Thyroid gland (tissue), 4 donors: ENCODE results near the gene ZNF561. TPM values are rescaled to one million over a fixed set of nuclear protein-coding genes. Genes with fewer than 3 reads are reported as not detected.

Experiments
- DNase-seq, 2 donors: peaks; one replicate each; pipeline ENCODE4 v3.0.0-alpha.2; 2019
- H3K27ac ChIP-seq, 3 donors: fragments of 200-600 bp; sonication (generic); 1 replicate in 2 of 3; 2 replicates in 1 of 3; pipeline ENCODE4 v1.5.1; 2016 to 2019; ENCODE audit warnings: mild to moderate bottlenecking in 1 of 3, moderate library complexity in 1 of 3
- H3K27me3 ChIP-seq: fragments of 200-600 bp; sonication (generic); one replicate; pipeline ENCODE4 v1.5.1; 2019
- H3K36me3 ChIP-seq, 2 donors: fragments of 200-600 bp; sonication (generic); one replicate each; pipeline ENCODE4 v1.5.1; 2016 to 2019
- H3K4me1 ChIP-seq, 2 donors: fragments of 200-600 bp; sonication (generic); one replicate each; pipeline ENCODE4 v1.5.1; 2017 to 2019
- H3K4me3 ChIP-seq, 3 donors: fragments of 200-600 bp; sonication (generic); replicated peaks in 1 of 3; 1 replicate in 2 of 3; 2 replicates in 1 of 3; pipeline ENCODE4 v1.5.1; 2016; ENCODE audit warnings: mild to moderate bottlenecking in 1 of 3
- H3K9me3 ChIP-seq: fragments of 200-600 bp; sonication (generic); one replicate; pipeline ENCODE4 v1.5.1; 2017
- POLR2A ChIP-seq, 2 donors: fragments of 450-650 bp; IDR thresholded peaks; one replicate each; pipeline ENCODE4 v1.6.1; 2017; ENCODE audit warnings: antibody characterized with exemption in 2 of 2, mild to moderate bottlenecking in 2 of 2, moderate library complexity in 1 of 2
- WGBS, 2 donors: methylation state at CpG; one replicate each; pipeline ENCODE4 v1.1.5; 2017; 5-methylcytosine and 5-hydroxymethylcytosine counted together
- intact Hi-C: fragments of 100-400 bp; cut with DNase I; formaldehyde crosslinking; loops from one replicate; pipeline ENCODE4 v1.15.1; 2023
- total RNA-seq, 4 donors: library from RNA; depleted of rRNA; stranded (reverse); fragments of >200 nt; gene quantifications; one replicate each; pipeline ENCODE4 v1.2.3, GENCODE V29; 2016
- TF ChIP-seq, protein P1 (sequence below), 6 experiments: fragments of 200-600 bp in 3 of 6; fragments of 450-650 bp in 3 of 6; sonication (generic) in 3 of 6; IDR thresholded peaks; one replicate each; pipeline ENCODE4 v1.5.1; 2016 to 2019; ENCODE audit warnings: antibody characterized with exemption in 6 of 6, mild to moderate bottlenecking in 2 of 6, inconsistent platforms in 1 of 6, moderate library complexity in 1 of 6

Gene ZNF561
- total RNA-seq, 4 donors from 2014 or later, result 35.3 to 40.7 (median 39.3) TPM

DNA sequence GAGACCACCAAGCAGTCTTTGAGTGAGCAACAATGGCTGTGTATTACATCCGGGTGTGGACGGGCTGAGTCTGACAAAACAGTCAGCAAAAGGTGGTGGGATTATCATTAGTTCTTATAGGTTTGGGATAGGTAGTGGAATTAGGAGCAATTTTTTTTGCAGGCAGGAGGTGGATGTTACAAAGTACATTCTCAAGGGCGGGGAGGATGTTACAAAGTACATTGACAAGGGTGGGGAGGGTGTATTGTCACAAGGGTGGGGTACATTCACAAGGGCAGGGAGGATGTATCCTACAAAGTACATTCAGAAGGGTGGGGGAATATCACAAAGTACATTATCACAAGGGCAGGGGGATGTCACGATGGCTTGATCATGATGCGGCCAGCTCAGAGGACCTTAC, 15.0 kb upstream of the ZNF561 start:
- Histone ChIP-seq H3K4me1 (no peaks in the 10 kb centered on the region), H3K4me3 (no peak overlapping the region), H3K9me3 (no peaks in the 10 kb centered on the region), H3K27ac (no peak overlapping the region), H3K27me3 (no peaks in the 10 kb centered on the region), H3K36me3 (peaks cover 0 to 13% of the 10 kb centered on the region in 2 donors)
- intact Hi-C loops, result no loop called here
- WGBS, 2 donors, result 97 to 98% methylated on average over 5 of the region's 5 CpGs
- no peak for DNase-seq
- no peak for TF ChIP-seq POLR2A (IDR thresholded peaks at IDR 0.05)
- TF ChIP-seq, protein P1, sequence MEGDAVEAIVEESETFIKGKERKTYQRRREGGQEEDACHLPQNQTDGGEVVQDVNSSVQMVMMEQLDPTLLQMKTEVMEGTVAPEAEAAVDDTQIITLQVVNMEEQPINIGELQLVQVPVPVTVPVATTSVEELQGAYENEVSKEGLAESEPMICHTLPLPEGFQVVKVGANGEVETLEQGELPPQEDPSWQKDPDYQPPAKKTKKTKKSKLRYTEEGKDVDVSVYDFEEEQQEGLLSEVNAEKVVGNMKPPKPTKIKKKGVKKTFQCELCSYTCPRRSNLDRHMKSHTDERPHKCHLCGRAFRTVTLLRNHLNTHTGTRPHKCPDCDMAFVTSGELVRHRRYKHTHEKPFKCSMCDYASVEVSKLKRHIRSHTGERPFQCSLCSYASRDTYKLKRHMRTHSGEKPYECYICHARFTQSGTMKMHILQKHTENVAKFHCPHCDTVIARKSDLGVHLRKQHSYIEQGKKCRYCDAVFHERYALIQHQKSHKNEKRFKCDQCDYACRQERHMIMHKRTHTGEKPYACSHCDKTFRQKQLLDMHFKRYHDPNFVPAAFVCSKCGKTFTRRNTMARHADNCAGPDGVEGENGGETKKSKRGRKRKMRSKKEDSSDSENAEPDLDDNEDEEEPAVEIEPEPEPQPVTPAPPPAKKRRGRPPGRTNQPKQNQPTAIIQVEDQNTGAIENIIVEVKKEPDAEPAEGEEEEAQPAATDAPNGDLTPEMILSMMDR (IDR thresholded peaks at IDR 0.05), result no peak

- WGBS, 2 donors, result 76 to 90% methylated on average over 2 of the region's 2 CpGs
These were observed 6.8 kb upstream of the ZNF561 start for GRCh38 chr19:9627856-9628255.

GRCh38 chr19:9622531-9622930, 1.5 kb upstream of the ZNF561 start:
- Histone ChIP-seq H3K27ac (no peak overlapping the region), H3K9me3 (no peaks in the 10 kb centered on the region), H3K4me1 (peaks cover 8 to 14% of the 10 kb centered on the region in 2 donors), H3K27me3 (no peaks in the 10 kb centered on the region), H3K4me3 (no peak overlapping the region), H3K36me3 (peaks cover 15 to 17% of the 10 kb centered on the region in 2 donors)
- intact Hi-C loops, result no loop called here
- WGBS, 2 donors, result 77 to 80% methylated on average over 2 of the region's 2 CpGs
- DNase-seq, result no peak
- no peak for TF ChIP-seq POLR2A (IDR thresholded peaks at IDR 0.05)
- TF ChIP-seq, protein P1 (IDR thresholded peaks at IDR 0.05), result no peak

More at GRCh38 chr19:9627856-9628255, 6.8 kb upstream of the ZNF561 start:
- Histone ChIP-seq H3K27me3 (no peaks in the 10 kb centered on the region), H3K36me3 (peaks cover 0 to 7% of the 10 kb centered on the region in 2 donors), H3K4me3 (no peak overlapping the region), H3K9me3 (no peaks in the 10 kb centered on the region), H3K27ac (no peak overlapping the region), H3K4me1 (no peaks in the 10 kb centered on the region)
- intact Hi-C loops, result no loop called here
- no peak for DNase-seq
- TF ChIP-seq, protein P1 (IDR thresholded peaks at IDR 0.05), result no peak
- no peak for TF ChIP-seq POLR2A (IDR thresholded peaks at IDR 0.05)

DNA sequence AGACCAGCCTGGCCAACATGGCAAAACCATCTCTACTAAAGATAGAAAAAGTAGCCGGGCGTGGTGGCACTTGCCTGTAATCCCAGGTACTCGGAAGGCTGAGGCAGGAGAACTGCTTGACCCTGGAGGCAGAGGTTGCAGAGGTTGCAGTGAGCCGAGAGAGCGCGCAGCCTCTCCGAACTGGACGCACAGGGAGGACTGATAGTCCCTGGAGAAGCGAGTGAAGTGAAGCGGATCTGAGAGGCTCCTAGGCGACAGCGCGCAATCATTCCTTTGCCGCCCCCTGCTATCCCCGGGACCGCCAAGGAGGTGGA, 233 bp downstream of the ZNF561 start:
- TF ChIP-seq, protein P1 (IDR thresholded peaks at IDR 0.05), result no peak
- TF ChIP-seq POLR2A (IDR thresholded peaks at IDR 0.05), result no peak
- Histone ChIP-seq H3K4me3 (peak overlapping the region; percentile 68 to 87 (median 68)), H3K9me3 (no peaks in the 10 kb centered on the region), H3K27me3 (no peaks in the 10 kb centered on the region), H3K36me3 (peaks cover 31 to 32% of the 10 kb centered on the region in 2 donors), H3K27ac (peak overlapping the region; percentile 86 to 95 (median 91)), H3K4me1 (peaks cover 8 to 14% of the 10 kb centered on the region in 2 donors)
- intact Hi-C loops, result no loop called here
- 0 to 1% methylated on average over 4 to 16 of the region's 16 CpGs for WGBS, 2 donors
- DNase-seq, result no peak

- peaks cover 79 to 80% of the 10 kb centered on the region in 2 donors for H3K36me3 ChIP-seq
- no peak for DNase-seq
- intact Hi-C loops, result no loop called here
These were observed 5.2 kb downstream of the ZNF561 start for GRCh38 chr19:9615844-9616243.

More at GRCh38 chr19:9615844-9616243, 5.2 kb downstream of the ZNF561 start:
- Histone ChIP-seq H3K27ac (no peak overlapping the region), H3K27me3 (no peaks in the 10 kb centered on the region), H3K4me1 (peaks cover 7 to 8% of the 10 kb centered on the region in 2 donors), H3K9me3 (no peaks in the 10 kb centered on the region), H3K4me3 (no peak overlapping the region)
- TF ChIP-seq, protein P1 (IDR thresholded peaks at IDR 0.05), result no peak
- no peak for TF ChIP-seq POLR2A (IDR thresholded peaks at IDR 0.05)
